ENCODE results near the gene TTC16. TPM values are rescaled to one million over a fixed set of nuclear protein-coding genes. Genes with fewer than 3 reads are reported as not detected.
A peak's percentile ranks its signal among the peaks of the same experiment; 100 is the strongest.

Gene TTC16
- total RNA-seq, 1 experiment from 2014 or later = not detected

- Histone ChIP-seq H3T11ph (ENCODE audit: low read length) (no peak overlapping the region), H4K5ac (ENCODE audit: insufficient read length, low read depth, low read length) (no peak overlapping the region), H4K20me1 (ENCODE audit: control insufficient read depth, insufficient read depth, insufficient read length) (no peaks in the 10 kb centered on the region), H3K18ac (ENCODE audit: insufficient read length, low read depth, low read length) (no peak overlapping the region), H3K23ac (ENCODE audit: insufficient read length, low read depth, low read length) (no peak overlapping the region), H3K56ac (ENCODE audit: insufficient read length, low read depth, low read length) (no peak overlapping the region), H3K27ac (ENCODE audit: insufficient read length, low read depth, low read length) (no peak overlapping the region), H3K9me3 (ENCODE audit: control insufficient read depth, low read depth, low read length) (no peaks in the 10 kb centered on the region), H2BK12ac (ENCODE audit: insufficient read length, low read depth, low read length) (no peak overlapping the region), H3K14ac (ENCODE audit: insufficient read depth, low read length) (no peak overlapping the region), H4K91ac (ENCODE audit: insufficient read length, low read depth, low read length) (no peak overlapping the region), H3K9ac (ENCODE audit: extremely low read depth, insufficient read length, low read length) (no peak overlapping the region), H3K23me2 (ENCODE audit: insufficient read length, low read depth, low read length, poor library complexity, severe bottlenecking) (peaks cover 8% of the 10 kb centered on the region), H3K4me2 (ENCODE audit: insufficient read depth, insufficient read length, low read length) (no peak overlapping the region), H3K4ac (ENCODE audit: low read depth, low read length) (no peak overlapping the region), H4K8ac (replicated peaks; ENCODE audit: insufficient read length, low read depth, low read length) (no peak overlapping the region), H2BK20ac (ENCODE audit: low read depth, low read length, poor library complexity, severe bottlenecking) (no peak overlapping the region), H3K27me3 (ENCODE audit: insufficient read depth, low read length) (no peaks in the 10 kb centered on the region; the same call in 1 of the 2 replicates), H2AFZ (ENCODE audit: low read length) (no peak overlapping the region), H3K4me1 (ENCODE audit: insufficient read depth, low read length) (peaks cover 8% of the 10 kb centered on the region), H2AK5ac (ENCODE audit: insufficient read length, low read length) (no peak overlapping the region), H2BK120ac (ENCODE audit: low read depth, low read length, poor library complexity, severe bottlenecking) (no peak overlapping the region), H2BK15ac (ENCODE audit: low read depth, low read length) (no peak overlapping the region), H3K79me1 (ENCODE audit: insufficient read depth, low read depth, low read length, poor library complexity, severe bottlenecking) (no peaks in the 10 kb centered on the region), H2BK5ac (ENCODE audit: insufficient read length, low read length) (no peak overlapping the region), H3K79me2 (ENCODE audit: insufficient read depth, low read length) (no peaks in the 10 kb centered on the region)
- no CpG with 5 or more reads among the region's 10 CpGs for WGBS (ENCODE audit: extremely low coverage, insufficient read length, low lambda C conversion rate)
- Mint-ChIP-seq H3K4me1 (peaks cover 25 to 38% of the 10 kb centered on the region in 2 experiments), H3K4me3 (peak overlapping the region in 1 of 2 experiments; percentile 24; a peak in 2 of 5 replicates), H3K27me3 (ENCODE audit: low read depth) (peaks cover 6% of the 10 kb centered on the region), H3K27ac (peak overlapping the region in 1 of 3 experiments; percentile 46; a peak in 1 of 7 replicates), H3K36me3 (ENCODE audit: insufficient read depth in 1 of 3, low read depth in 3 of 3) (no peaks in the 10 kb centered on the region), H3K9me3 (no peaks in the 10 kb centered on the region)
- TF ChIP-seq, protein P1, sequence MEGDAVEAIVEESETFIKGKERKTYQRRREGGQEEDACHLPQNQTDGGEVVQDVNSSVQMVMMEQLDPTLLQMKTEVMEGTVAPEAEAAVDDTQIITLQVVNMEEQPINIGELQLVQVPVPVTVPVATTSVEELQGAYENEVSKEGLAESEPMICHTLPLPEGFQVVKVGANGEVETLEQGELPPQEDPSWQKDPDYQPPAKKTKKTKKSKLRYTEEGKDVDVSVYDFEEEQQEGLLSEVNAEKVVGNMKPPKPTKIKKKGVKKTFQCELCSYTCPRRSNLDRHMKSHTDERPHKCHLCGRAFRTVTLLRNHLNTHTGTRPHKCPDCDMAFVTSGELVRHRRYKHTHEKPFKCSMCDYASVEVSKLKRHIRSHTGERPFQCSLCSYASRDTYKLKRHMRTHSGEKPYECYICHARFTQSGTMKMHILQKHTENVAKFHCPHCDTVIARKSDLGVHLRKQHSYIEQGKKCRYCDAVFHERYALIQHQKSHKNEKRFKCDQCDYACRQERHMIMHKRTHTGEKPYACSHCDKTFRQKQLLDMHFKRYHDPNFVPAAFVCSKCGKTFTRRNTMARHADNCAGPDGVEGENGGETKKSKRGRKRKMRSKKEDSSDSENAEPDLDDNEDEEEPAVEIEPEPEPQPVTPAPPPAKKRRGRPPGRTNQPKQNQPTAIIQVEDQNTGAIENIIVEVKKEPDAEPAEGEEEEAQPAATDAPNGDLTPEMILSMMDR (conservative IDR thresholded peaks at IDR 0.05) = no peak
- no peak for DNase-seq
Observed at GRCh38 chr9:127773981-127774380, 58.1 kb downstream of the TTC16 start.
